PC-3 (cell line): ENCODE measurements around the gene GPC2. TPM values are rescaled to one million over a fixed set of nuclear protein-coding genes. Genes with fewer than 3 reads are reported as not detected.

Source experiments
- ATAC-seq: fragments of 200-7000 bp; cut with Tn5 transposase; 2 replicates; pipeline ENCODE4 v1.9.1; 2020; ENCODE audit warnings: mild to moderate bottlenecking, moderate library complexity
- BruUV-seq: library from RNA; stranded (reverse); fragments of 400-500 nt; replicated peaks from 2 replicates; lab custom pipeline; 2021; lab: Mats Ljungman, UMichigan
- CTCF ChIA-PET: fragments of 300-600 bp; sonication (Branson Sonifier 250); formaldehyde crosslinking; loops from one replicate; lab custom pipeline; 2022; ENCODE audit warnings: antibody characterized with exemption; lab: Charles Lee
- POLR2A ChIA-PET: fragments of 300-600 bp; sonication (Branson Sonifier 250); formaldehyde crosslinking; loops from one replicate; lab custom pipeline; 2022; ENCODE audit warnings: antibody characterized with exemption; ENCODE audit not compliant: unreplicated experiment; lab: Charles Lee
- DNase-seq: peaks from one replicate; pipeline ENCODE4 v3.0.0-alpha.2; 2015
- H2AFZ ChIP-seq: fragments of 300-600 bp; sonication (generic); 2 replicates; pipeline ENCODE4 v1.6.0; 2016; ENCODE audit warnings: antibody characterized with exemption, low read length
- H3F3A ChIP-seq: fragments of 300-600 bp; sonication (generic); one replicate; pipeline ENCODE4 v1.6.0; 2017; ENCODE audit warnings: antibody characterized with exemption, low read length, control low read depth, mild to moderate bottlenecking; ENCODE audit not compliant: unreplicated experiment
- H3K27ac ChIP-seq: fragments of 300-600 bp; sonication (generic); 2 replicates; pipeline ENCODE4 v1.5.1; 2016; ENCODE audit warnings: mild to moderate bottlenecking, low read length
- H3K27me3 ChIP-seq: fragments of 300-600 bp; sonication (generic); 2 replicates; pipeline ENCODE4 v1.6.1; 2016; ENCODE audit warnings: low read length, mixed read lengths
- H3K36me3 ChIP-seq: fragments of 300-600 bp; sonication (generic); 2 replicates; pipeline ENCODE4 v1.6.1; 2016; ENCODE audit warnings: low read depth, mixed run types, low read length, mixed read lengths
- H3K4me1 ChIP-seq: fragments of 300-600 bp; sonication (generic); 2 replicates; pipeline ENCODE4 v1.5.1; 2016; ENCODE audit warnings: low read length; ENCODE audit not compliant: insufficient read depth
- H3K4me2 ChIP-seq: fragments of 300-600 bp; sonication (generic); 2 replicates; pipeline ENCODE4 v1.6.0; 2016; ENCODE audit warnings: low read length
- H3K4me3 ChIP-seq: fragments of 300-600 bp; sonication (generic); 2 replicates; pipeline ENCODE4 v1.5.1; 2016; ENCODE audit warnings: mild to moderate bottlenecking, low read length, mixed read lengths
- H3K79me2 ChIP-seq: fragments of 300-600 bp; sonication (generic); 2 replicates; pipeline ENCODE4 v1.6.1; 2017; ENCODE audit warnings: low read length, mixed read lengths
- H3K9ac ChIP-seq: fragments of 300-600 bp; sonication (generic); 2 replicates; pipeline ENCODE4 v1.6.0; 2016; ENCODE audit warnings: mild to moderate bottlenecking, low read length
- H3K9me2 ChIP-seq: fragments of 300-600 bp; sonication (generic); replicated peaks from 2 replicates; pipeline ENCODE4 v1.6.1; 2016; ENCODE audit warnings: mixed run types, low read length, mixed read lengths
- H3K9me3 ChIP-seq: fragments of 300-600 bp; sonication (generic); 2 replicates; pipeline ENCODE4 v1.6.1; 2016; ENCODE audit warnings: low read length, mixed read lengths
- H4K20me1 ChIP-seq: fragments of 300-600 bp; sonication (generic); 2 replicates; pipeline ENCODE4 v1.6.1; 2016; ENCODE audit warnings: low read length, mixed read lengths
- EZH2 ChIP-seq: fragments of 300-600 bp; sonication (generic); IDR thresholded peaks from one replicate; pipeline ENCODE4 v1.6.1; 2017; ENCODE audit warnings: antibody characterized with exemption, mild to moderate bottlenecking, low read length; ENCODE audit not compliant: unreplicated experiment
- EZH2phosphoT487 ChIP-seq: fragments of 300-600 bp; sonication (generic); IDR thresholded peaks from 2 replicates; pipeline ENCODE4 v1.6.1; 2018; ENCODE audit warnings: mild to moderate bottlenecking, antibody characterized with exemption, low read length, borderline replicate concordance
- intact Hi-C: fragments of 100-400 bp; cut with micrococcal nuclease; formaldehyde crosslinking; loops from 2 replicates; pipeline ENCODE4 v1.9.0; 2023
- total RNA-seq: library from RNA; depleted of rRNA; stranded (reverse); fragments of >200 nt; gene quantifications from 2 replicates; pipeline ENCODE4 v1.2.3, GENCODE V29; 2014
- TF ChIP-seq, protein P1 (sequence below): fragments of 300-600 bp; sonication (generic); conservative IDR thresholded peaks from 2 replicates; pipeline ENCODE4 v1.5.1; 2017; ENCODE audit warnings: antibody characterized with exemption, low read depth, mild to moderate bottlenecking, low read length

The GPC2 gene
- total RNA-seq, 1 experiment from 2014 or later: 1.6 TPM

GRCh38 chr7:100169147-100169850 is 7.9 kb downstream of the GPC2 start:
- Histone ChIP-seq H4K20me1 (no peaks in the 10 kb centered on the region), H3K9me2 (no peaks in the 10 kb centered on the region), H3K9ac (no peak overlapping the region), H3K36me3 (no peaks in the 10 kb centered on the region), H2AFZ (no peak overlapping the region), H3F3A (no peaks in the 10 kb centered on the region), H3K4me3 (no peak overlapping the region), H3K27me3 (no peaks in the 10 kb centered on the region), H3K27ac (no peak overlapping the region), H3K79me2 (no peaks in the 10 kb centered on the region), H3K4me2 (no peak overlapping the region), H3K4me1 (peaks cover 8% of the 10 kb centered on the region; the same call in 1 of the 2 replicates), H3K9me3 (no peaks in the 10 kb centered on the region)
- intact Hi-C loops: no loop called here
- DNase-seq (no peak), ATAC-seq (no peak)
- BruUV-seq: no TSS peak
- TF ChIP-seq, protein P1, sequence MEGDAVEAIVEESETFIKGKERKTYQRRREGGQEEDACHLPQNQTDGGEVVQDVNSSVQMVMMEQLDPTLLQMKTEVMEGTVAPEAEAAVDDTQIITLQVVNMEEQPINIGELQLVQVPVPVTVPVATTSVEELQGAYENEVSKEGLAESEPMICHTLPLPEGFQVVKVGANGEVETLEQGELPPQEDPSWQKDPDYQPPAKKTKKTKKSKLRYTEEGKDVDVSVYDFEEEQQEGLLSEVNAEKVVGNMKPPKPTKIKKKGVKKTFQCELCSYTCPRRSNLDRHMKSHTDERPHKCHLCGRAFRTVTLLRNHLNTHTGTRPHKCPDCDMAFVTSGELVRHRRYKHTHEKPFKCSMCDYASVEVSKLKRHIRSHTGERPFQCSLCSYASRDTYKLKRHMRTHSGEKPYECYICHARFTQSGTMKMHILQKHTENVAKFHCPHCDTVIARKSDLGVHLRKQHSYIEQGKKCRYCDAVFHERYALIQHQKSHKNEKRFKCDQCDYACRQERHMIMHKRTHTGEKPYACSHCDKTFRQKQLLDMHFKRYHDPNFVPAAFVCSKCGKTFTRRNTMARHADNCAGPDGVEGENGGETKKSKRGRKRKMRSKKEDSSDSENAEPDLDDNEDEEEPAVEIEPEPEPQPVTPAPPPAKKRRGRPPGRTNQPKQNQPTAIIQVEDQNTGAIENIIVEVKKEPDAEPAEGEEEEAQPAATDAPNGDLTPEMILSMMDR: no peak
- TF ChIP-seq EZH2 (no peak), EZH2phosphoT487 (no peak)
- POLR2A ChIA-PET: no interaction called here
- CTCF ChIA-PET: interaction anchor here (0.7 kb wide), 1 partner anchor 9 kb away, joined by 10 read pairs; no protein-coding TSS in a partner anchor

DNA sequence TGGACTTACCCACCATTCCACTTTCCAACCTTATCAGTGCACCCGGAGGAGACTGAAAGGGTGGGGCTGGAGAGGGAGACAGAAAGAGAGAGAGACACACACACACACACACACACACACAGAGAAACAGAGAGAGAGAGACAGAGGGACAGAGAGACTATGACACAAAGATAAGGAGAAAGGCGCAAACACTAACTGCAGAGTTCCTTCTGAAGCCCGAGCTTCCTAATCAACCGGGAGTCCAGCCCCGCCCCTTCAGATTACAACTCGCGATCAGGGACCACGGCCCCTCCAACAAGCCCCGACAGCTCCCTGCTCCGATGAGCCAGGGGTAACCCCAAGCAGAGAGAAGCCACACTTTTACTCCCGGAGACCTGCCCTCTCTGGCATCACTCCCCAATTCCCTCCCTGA is 9.3 kb downstream of the GPC2 start:
- ChIA-PET POLR2A (no interaction called here), CTCF (interaction anchor here (0.6 to 1.0 kb wide), 2 partner anchors 21 to 22 kb away, joined by 3 to 4 read pairs; no protein-coding TSS in a partner anchor)
- no peaks in the 10 kb centered on the region for H3K9me3 ChIP-seq
- intact Hi-C loops: no loop called here
- TF ChIP-seq EZH2: no peak
- TF ChIP-seq, protein P1: no peak
- no peaks in the 10 kb centered on the region for H3K36me3 ChIP-seq
- H3K9me2 ChIP-seq: no peaks in the 10 kb centered on the region
- peak; percentile 4; the same call in 1 of the 2 replicates for ATAC-seq
- H3K4me2 ChIP-seq: peak overlapping the region; percentile 97
- peak overlapping the region; percentile 93 for H2AFZ ChIP-seq
- no peak overlapping the region for H3K27ac ChIP-seq
- H3K79me2 ChIP-seq: no peaks in the 10 kb centered on the region
- H3K27me3 ChIP-seq: no peaks in the 10 kb centered on the region
- H3F3A ChIP-seq: no peaks in the 10 kb centered on the region
- H4K20me1 ChIP-seq: no peaks in the 10 kb centered on the region
- H3K9ac ChIP-seq: no peak overlapping the region
- peaks cover 15% of the 10 kb centered on the region; the same call in 1 of the 2 replicates for H3K4me1 ChIP-seq
- H3K4me3 ChIP-seq: peak overlapping the region; percentile 72
- no peak for DNase-seq
- BruUV-seq: no TSS peak
